ENCODE measurements around the gene ARL17A.
"Not testable (repeated sequence)": the region's sequence is repeated elsewhere in the genome, so short reads cannot be mapped to it uniquely, and the experiment has no call there.

Gene ARL17A

DNA sequence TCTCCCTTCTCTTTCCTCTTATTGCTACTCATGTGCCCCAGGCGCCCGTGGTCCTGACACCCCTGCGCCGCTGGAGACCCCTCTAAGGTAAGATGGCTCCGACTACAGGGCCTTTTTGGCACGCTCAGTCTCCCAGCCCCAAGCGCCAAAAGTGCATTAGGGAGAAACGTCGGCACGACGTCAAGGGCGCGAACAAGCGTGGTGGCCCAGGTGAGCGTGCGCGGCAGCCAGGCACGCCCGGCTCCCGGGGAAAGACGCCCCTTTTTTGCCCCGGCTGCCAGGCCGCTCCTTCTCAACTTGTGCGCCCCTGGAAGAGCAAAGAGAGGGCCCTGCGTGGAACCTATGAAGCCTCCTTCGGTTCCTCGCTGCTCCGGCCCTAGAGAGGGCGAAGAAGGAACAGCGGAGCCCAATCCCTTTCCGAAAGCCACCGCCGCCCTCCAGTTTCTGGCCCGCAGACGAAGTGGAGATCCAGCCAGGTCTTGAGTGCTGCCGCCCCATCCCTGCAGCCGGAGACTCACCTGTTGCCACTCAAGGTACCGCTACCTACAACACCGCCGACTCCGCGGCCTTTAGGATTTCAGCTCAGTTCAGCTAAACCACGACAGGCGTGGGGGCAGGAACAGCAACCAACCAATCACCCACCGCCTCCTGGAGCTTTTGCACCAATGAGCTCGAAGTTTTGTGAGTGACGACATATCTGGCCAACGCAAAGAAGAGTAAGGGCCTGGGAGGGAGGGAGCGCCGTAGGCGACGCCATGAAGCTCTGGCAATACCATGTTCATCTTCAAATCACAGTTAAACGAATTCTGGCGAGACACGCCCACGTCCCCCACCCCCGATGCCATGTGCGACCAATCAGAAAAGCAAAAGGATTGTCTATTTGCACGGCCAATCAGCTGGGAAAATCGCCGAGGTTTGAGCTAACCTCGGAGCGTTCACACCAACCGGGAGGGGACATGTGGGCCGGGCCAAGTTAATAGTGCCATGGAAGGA, at the start of gene ARL17A:
TSS of gene ARL17A (minus strand) at position 609 of the 993 bp plus-strand sequence. CDS start 3,369 bp downstream, outside the sequence.
- peak; percentile 58 for DNase-seq

DNA sequence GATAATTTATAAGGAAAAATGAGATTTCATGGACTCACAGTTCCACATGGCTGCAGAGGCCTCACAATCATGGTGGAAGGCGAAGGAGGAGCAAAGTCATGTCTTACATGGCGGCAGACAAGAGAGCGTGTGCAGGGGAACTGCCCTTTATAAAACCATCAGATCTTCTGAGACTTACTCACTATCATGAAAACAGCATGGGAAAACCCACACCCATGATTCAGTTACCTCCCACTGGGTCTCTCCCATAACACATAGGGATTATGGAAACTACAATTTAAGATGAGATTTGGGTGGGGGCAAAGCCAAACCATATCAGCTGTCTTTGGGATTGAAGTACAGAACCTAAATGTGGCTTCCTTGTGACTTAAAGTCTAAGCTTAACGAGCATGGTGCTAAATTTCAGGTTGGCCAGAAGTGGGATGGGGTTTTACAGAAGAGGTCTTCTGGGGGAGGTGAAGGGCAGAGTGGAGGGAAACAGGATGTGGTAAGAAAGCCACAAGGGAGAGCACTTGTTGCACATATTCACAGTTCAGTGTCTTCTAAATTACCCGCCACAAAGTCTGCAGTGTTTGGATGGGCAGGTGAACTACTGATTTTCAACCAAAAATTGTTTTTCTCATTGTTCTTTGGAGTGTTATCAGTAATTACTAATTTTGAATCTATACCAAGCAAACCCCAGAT, 49.4 kb upstream of the ARL17A start:
- DNase-seq: not testable (repeated sequence)

DNA sequence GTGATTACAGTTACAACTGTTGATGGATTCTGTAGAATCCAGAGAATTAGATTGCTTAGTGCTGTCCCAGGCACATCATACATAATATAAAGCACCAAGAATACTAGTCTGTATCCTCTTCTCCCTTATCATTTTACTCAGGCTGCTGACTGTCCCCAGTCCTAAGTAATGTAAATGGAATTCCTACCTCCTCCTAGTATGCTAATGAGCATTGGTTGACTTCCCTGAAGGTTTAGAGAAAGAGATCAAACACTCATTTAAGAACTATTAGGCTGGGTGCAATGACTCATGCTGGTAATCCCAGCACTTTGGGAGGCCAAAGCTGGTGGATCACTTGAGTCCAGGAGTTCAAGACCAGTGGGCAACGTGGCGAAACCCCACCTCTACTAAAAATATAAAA, 48.0 kb upstream of the ARL17A start:
- not testable (repeated sequence) for DNase-seq

DNA sequence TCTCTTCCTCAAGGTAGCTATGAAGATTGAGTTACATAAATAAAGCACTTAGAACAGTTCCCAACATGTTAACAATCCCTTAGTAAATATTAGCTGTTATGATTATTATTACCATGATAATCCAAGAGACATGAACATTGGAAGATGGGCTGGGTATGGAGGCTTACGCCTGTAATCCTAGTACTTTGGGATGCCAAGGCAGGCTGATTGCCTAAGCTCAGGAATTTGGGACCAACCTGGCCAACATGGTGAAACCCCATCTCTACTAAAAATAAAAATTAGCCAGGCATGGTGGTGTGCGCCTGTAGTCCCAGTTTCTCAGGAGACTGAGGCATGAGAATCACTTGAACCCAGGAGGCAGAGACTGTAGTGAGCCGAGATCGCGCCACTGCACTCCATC, 45.2 kb upstream of the ARL17A start:
- not testable (repeated sequence) for DNase-seq

- not testable (repeated sequence) for DNase-seq
Observed at GRCh38 chr17:46623790-46624189, 44.3 kb upstream of the ARL17A start.

GRCh38 chr17:46618975-46619374, 39.5 kb upstream of the ARL17A start:
- DNase-seq: not testable (repeated sequence)

DNA sequence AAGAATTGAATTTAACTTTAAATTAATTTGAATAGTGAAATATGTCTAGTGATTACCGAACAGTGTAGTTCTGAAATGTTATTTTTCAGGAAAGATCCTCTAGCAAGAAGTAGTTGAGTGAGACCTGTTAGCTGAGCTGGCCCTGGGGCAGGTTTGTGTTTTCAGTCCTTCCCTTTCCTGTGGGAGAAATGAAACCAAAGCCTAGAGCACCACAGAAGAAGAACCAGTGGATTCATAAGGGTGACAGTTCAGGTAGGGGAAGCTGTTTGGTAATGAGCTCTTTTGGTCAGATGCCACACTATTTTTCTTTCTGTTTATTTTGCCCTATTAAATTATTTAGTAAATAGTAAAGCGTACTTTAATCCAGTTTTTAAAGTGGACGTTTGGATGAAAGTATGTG, 37.6 kb upstream of the ARL17A start:
- DNase-seq: not testable (repeated sequence)

GRCh38 chr17:46613876-46614275, 34.4 kb upstream of the ARL17A start:
- DNase-seq: not testable (repeated sequence)

DNA sequence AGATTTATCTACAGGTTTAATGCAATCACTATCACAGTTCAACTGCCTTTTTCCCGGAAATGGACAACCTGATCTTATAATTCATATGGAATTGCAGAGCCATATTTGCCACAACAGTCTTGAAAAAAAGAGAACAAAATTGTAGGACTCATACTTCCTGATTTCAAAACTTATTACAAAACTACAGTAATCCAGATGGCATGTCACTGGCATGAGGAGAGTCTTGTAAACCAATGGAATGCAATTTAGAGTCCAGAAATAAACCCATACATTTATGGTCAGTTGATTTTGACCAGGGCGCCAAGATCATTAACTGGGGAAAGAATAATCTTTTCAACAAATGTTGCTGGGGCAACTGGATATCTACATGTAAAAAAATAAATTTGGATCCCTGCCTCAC, 31.8 kb upstream of the ARL17A start:
- not testable (repeated sequence) for DNase-seq

DNA sequence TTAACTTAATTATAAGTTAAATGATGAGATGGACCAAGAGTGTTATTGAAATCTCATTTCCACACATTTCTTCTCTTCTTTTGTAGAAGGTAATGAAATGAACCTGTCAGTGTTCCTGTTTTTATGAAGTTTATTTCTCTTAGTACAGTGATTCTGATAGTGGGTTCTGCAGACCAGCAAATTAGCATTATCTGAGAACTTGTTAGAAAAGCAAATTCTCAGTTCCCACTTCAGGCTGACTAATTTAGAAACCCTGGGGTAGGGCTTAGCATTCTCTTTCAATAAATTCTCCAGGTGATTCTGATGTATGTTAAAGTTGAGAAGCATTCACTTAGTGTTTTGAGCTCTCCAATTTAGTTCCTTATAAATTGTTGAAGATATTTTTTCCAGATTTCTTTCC, 23.6 kb upstream of the ARL17A start:
- DNase-seq: not testable (repeated sequence)

- not testable (repeated sequence) for DNase-seq
Observed at GRCh38 chr17:46600767-46601166, 21.3 kb upstream of the ARL17A start.

GRCh38 chr17:46598344-46598931, 18.9 kb upstream of the ARL17A start:
- not testable (repeated sequence) for DNase-seq

DNA sequence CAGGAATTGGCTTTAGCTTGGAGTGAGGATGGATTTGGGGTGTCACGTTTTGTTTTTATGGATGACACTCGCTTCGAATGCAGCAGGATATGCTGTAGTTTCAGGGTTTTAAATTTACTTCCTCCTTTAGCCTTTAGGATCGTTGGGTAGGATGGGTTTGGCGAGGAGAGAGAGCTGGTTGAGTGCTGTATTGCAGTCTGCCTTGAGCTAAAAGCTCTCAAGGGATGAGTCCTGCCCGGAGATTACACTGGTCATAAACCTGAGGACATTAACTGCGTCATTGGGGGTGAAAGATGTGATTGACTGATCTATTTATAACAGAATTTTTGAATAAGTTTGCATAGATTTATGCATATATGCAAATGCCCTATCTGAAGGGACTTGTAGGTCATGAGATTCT, 11.8 kb upstream of the ARL17A start:
- DNase-seq: not testable (repeated sequence)

DNA sequence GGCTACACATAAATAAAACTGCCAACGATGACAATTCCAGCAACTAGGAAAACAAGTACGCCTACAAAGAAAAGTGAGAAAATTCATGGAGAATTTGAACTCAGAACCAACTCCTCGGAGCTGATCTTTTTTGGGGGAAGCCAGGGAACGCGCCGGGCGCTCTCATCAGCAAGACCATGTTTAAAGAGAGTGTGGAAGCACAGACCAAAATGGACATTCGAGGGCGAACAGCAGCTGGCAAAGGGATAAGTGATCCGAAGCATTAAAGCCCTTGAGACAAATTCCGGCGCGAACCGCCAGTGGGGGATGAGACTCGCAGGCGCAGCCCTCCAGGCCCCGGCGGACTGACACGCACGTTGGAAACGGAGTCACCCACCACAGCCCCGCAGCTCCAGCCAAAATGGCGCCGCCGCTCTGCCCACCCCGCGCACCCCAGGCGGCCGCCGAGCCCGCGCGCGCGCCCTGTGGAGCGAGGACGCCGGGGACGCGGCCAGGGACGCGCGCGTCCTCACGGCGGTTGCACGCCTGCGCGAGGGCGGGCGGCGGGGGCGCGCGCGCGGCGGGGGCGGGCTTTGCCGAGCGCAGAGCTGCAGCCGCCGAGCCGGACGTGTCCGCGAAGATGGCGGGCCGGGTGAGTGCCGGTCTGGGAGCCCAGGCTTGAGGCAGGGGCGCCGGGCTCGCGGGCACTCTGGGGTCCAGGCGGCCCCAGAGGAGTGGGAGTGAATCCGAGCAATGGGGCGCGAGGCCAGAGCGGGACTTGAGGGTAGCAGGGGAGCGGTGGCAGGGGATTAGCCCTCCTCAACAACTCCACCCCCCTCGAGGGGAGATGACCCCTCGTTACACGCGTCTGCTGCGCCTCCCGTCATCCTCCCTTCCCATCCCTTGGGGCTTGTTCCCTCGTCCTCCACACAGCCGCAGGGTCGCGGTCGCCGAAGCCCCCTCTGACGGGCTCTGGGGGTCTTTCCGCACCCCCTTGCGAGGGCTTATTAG, 11.0 kb upstream of the ARL17A start, which contains the start of gene NSF:
TSS of gene NSF (plus strand) at position 513 of the 990 bp plus-strand sequence. CDS start at position 620, 107 bp downstream.
- DNase-seq: not testable (repeated sequence)

DNA sequence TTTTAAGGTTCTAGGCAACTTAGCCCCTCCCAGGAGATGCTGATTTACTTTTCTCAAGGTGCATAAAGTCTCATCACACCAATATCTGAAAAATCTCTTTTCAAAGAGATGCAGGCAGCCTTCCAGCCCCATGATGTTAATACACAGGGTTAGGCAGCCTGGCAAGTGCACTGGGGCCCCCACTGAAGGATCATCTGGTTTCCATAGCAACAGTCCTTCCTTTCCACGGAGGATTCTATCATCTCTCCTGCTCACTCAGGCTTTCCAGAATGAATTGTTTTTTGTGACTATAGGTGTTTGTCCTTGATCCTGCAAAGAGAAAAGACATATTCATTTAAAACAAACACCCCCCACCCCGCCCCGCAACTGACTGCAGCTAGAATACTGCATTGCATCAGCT, 6.0 kb upstream of the ARL17A start:
- not testable (repeated sequence) for DNase-seq

- DNase-seq: not testable (repeated sequence)
Observed at GRCh38 chr17:46580082-46580481, 591 bp upstream of the ARL17A start.

- not testable (repeated sequence) for DNase-seq
Observed at GRCh38 chr17:46571796-46572195, 7.7 kb downstream of the ARL17A start.

GRCh38 chr17:46566980-46567379, 12.5 kb downstream of the ARL17A start:
- not testable (repeated sequence) for DNase-seq

DNA sequence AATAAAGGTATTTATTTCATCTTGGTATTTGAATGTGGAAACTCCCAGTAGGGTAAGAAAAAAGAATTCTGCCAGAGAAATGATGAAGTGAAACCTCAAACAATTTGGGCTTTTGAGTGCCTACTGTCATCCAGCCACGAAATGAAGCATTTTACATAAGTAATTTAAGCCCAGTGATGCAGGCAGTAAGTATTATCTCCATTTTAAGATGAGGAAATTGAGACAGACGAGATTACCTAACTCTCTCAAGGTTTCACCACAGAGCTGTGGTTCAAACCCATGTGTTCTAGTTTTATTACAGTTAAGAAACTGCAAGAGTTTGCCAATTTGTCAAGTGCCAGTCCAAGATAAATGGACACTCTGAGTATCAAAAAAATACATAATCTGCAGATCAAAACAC, 13.2 kb downstream of the ARL17A start:
- not testable (repeated sequence) for DNase-seq

DNA sequence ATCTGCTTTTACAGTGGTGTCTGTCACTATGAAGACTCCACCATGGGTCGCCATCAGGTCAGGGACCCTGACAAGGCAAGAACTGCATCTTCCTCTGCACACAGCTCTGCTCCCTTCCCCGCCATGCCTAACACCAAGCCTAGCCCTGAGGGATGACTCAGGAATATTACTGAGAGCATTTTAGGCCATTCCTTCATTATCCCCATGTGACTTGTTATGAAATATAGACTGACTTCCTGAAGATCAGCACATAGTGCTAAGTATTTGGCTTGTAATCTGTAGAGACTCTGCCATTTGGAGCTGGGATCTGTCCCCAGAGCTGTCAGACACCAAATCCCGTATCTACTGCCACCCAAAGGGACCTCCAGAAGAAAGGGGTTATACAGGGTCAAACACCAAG, 19.4 kb downstream of the ARL17A start:
- not testable (repeated sequence) for DNase-seq

- not testable (repeated sequence) for DNase-seq
Observed at GRCh38 chr17:46559155-46559554, 20.3 kb downstream of the ARL17A start.

- not testable (repeated sequence) for DNase-seq
Observed at GRCh38 chr17:46548607-46549006, 30.9 kb downstream of the ARL17A start.
